ENCODE results near the gene DOCK2. TPM values are rescaled to one million over a fixed set of nuclear protein-coding genes. Genes with fewer than 3 reads are reported as not detected.

The DOCK2 gene
- total RNA-seq, 1 experiment from 2014 or later, result 1.4 TPM

DNA sequence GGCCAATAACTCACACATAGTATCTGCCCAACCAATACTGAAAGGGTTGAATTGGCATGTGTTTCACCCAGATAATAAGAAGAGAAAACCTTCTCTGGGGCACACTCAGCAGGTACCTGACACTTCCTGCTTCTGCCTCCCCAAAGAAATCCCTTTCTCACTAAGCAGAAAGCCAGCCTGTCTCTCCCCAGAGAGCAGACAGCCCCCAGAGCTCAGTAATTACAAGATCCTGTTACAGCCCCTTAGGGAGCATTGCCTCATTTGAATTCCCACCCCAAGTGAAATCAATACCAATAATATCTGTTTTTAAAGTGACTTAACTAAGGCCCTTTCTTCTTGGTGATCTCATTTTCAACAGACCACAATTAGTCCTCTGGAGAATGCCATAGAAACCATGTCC is 430.1 kb downstream of the DOCK2 start:
- ATAC-seq (no peak), DNase-seq (ENCODE audit: low read depth, low spot score) (no peak)
- H3K27ac ChIP-seq (ENCODE audit: low read length), result no peak overlapping the region
- H3K36me3 ChIP-seq (ENCODE audit: control insufficient read depth, insufficient read depth, low read length), result no peaks in the 10 kb centered on the region
- intact Hi-C loops (cut with micrococcal nuclease; ENCODE audit: unreplicated experiment), result no loop called here
- POLR2A ChIA-PET, result no interaction called here
- CTCF ChIA-PET, result no interaction called here
- no TSS peak for BruUV-seq (replicated peaks)
- no peaks in the 10 kb centered on the region for H3K4me1 ChIP-seq (ENCODE audit: control insufficient read depth, insufficient read depth, low read length)
- H3K4me3 ChIP-seq (ENCODE audit: low read depth in 2 of 2, low read length in 2 of 2), result no peak overlapping the region
- no peaks in the 10 kb centered on the region for H3K27me3 ChIP-seq (ENCODE audit: control insufficient read depth, insufficient read depth, low read length)
- H3K9me3 ChIP-seq (ENCODE audit: control insufficient read depth, insufficient read depth, low read depth, low read length), result no peaks in the 10 kb centered on the region
- in situ Hi-C loops (cut with HindIII; ENCODE audit: low pct_unique_long_range_greater_than_20kb, low sequenced_read_pairs), result no loop called here
- no peak for TF ChIP-seq POLR2AphosphoS5 (IDR thresholded peaks at IDR 0.05; ENCODE audit: low read depth, low read length)
- no peak for TF ChIP-seq TCF7L2 (IDR thresholded peaks at IDR 0.05; ENCODE audit: low read depth, low read length)
- TF ChIP-seq, protein P1, sequence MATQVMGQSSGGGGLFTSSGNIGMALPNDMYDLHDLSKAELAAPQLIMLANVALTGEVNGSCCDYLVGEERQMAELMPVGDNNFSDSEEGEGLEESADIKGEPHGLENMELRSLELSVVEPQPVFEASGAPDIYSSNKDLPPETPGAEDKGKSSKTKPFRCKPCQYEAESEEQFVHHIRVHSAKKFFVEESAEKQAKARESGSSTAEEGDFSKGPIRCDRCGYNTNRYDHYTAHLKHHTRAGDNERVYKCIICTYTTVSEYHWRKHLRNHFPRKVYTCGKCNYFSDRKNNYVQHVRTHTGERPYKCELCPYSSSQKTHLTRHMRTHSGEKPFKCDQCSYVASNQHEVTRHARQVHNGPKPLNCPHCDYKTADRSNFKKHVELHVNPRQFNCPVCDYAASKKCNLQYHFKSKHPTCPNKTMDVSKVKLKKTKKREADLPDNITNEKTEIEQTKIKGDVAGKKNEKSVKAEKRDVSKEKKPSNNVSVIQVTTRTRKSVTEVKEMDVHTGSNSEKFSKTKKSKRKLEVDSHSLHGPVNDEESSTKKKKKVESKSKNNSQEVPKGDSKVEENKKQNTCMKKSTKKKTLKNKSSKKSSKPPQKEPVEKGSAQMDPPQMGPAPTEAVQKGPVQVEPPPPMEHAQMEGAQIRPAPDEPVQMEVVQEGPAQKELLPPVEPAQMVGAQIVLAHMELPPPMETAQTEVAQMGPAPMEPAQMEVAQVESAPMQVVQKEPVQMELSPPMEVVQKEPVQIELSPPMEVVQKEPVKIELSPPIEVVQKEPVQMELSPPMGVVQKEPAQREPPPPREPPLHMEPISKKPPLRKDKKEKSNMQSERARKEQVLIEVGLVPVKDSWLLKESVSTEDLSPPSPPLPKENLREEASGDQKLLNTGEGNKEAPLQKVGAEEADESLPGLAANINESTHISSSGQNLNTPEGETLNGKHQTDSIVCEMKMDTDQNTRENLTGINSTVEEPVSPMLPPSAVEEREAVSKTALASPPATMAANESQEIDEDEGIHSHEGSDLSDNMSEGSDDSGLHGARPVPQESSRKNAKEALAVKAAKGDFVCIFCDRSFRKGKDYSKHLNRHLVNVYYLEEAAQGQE (IDR thresholded peaks at IDR 0.05; ENCODE audit: insufficient read depth in 1 of 2, low read depth in 2 of 2, low read length in 1 of 2), result no peak
- TF ChIP-seq, protein P2, sequence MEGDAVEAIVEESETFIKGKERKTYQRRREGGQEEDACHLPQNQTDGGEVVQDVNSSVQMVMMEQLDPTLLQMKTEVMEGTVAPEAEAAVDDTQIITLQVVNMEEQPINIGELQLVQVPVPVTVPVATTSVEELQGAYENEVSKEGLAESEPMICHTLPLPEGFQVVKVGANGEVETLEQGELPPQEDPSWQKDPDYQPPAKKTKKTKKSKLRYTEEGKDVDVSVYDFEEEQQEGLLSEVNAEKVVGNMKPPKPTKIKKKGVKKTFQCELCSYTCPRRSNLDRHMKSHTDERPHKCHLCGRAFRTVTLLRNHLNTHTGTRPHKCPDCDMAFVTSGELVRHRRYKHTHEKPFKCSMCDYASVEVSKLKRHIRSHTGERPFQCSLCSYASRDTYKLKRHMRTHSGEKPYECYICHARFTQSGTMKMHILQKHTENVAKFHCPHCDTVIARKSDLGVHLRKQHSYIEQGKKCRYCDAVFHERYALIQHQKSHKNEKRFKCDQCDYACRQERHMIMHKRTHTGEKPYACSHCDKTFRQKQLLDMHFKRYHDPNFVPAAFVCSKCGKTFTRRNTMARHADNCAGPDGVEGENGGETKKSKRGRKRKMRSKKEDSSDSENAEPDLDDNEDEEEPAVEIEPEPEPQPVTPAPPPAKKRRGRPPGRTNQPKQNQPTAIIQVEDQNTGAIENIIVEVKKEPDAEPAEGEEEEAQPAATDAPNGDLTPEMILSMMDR (IDR thresholded peaks at IDR 0.05), result no peak
- TF ChIP-seq SIN3A (IDR thresholded peaks at IDR 0.05; ENCODE audit: borderline replicate concordance, insufficient read depth, low read depth, low read length), result no peak

DNA sequence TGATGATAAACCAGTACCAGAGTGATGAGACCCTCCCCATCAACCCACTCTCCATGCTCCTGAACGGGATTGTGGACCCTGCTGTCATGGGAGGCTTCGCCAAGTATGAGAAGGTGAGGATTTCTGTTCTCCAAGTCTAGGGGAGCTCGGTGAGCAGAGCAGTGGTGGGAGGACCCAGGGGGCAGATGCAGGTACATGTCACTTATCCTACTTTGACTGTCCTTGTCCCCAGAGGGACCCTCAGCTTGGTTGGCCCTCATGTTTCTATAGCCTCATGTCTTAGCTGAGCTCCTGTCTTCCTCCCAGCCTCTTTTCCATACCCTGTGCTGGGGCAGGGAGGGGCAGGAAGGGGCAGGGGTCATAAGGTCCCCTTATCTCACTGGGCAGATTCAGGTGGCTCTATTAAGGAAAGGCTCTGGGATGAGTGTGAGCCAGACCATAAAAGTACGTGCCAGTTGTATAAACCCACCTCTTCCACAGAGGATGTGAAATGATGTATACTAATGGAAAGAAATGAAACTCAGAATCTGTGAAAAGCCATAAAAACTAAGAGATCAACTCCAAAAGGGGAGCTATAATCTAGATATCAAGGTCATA is 430.6 kb downstream of the DOCK2 start:
- no TSS peak for BruUV-seq (replicated peaks)
- Histone ChIP-seq H3K4me3 (ENCODE audit: low read depth in 2 of 2, low read length in 2 of 2) (no peak overlapping the region), H3K27ac (ENCODE audit: low read length) (no peak overlapping the region), H3K9me3 (ENCODE audit: control insufficient read depth, insufficient read depth, low read depth, low read length) (no peaks in the 10 kb centered on the region), H3K27me3 (ENCODE audit: control insufficient read depth, insufficient read depth, low read length) (no peaks in the 10 kb centered on the region), H3K36me3 (ENCODE audit: control insufficient read depth, insufficient read depth, low read length) (no peaks in the 10 kb centered on the region), H3K4me1 (ENCODE audit: control insufficient read depth, insufficient read depth, low read length) (no peaks in the 10 kb centered on the region)
- in situ Hi-C loops (cut with HindIII; ENCODE audit: low pct_unique_long_range_greater_than_20kb, low sequenced_read_pairs), result no loop called here
- intact Hi-C loops (cut with micrococcal nuclease; ENCODE audit: unreplicated experiment), result no loop called here
- DNase-seq (ENCODE audit: low read depth, low spot score) (no peak), ATAC-seq (no peak)
- ChIA-PET CTCF (no interaction called here), POLR2A (no interaction called here)
- TF ChIP-seq SIN3A (IDR thresholded peaks at IDR 0.05; ENCODE audit: borderline replicate concordance, insufficient read depth, low read depth, low read length) (no peak), POLR2AphosphoS5 (IDR thresholded peaks at IDR 0.05; ENCODE audit: low read depth, low read length) (no peak), TCF7L2 (IDR thresholded peaks at IDR 0.05; ENCODE audit: low read depth, low read length) (no peak)
- TF ChIP-seq, protein P1 (IDR thresholded peaks at IDR 0.05; ENCODE audit: insufficient read depth in 1 of 2, low read depth in 2 of 2, low read length in 1 of 2), result no peak
- TF ChIP-seq, protein P2 (IDR thresholded peaks at IDR 0.05), result no peak
